GM23338 (cell line): Measurements from ENCODE around the gene RAP1A.

Experiments used
- EZH2 ChIP-seq: fragments of 200-600 bp; sonication (generic); IDR thresholded peaks from one replicate; pipeline ENCODE4 v1.8.0; 2017; ENCODE audit warnings: antibody characterized with exemption, mild to moderate bottlenecking, low read depth; ENCODE audit not compliant: unreplicated experiment
- REST ChIP-seq: IDR thresholded peaks from one replicate; pipeline ENCODE4 v1.6.1; 2018; ENCODE audit warnings: antibody characterized with exemption; ENCODE audit not compliant: unreplicated experiment
- ZNF462 ChIP-seq: fragments of 250-450 bp; sonication (Bioruptor Pico); IDR thresholded peaks from 2 replicates; pipeline ENCODE4 v1.5.0; 2020; ENCODE audit warnings: mild to moderate bottlenecking, moderate library complexity

GRCh38 chr1:111731956-111732355 lies 112.4 kb downstream of the RAP1A start:
- no peak for TF ChIP-seq REST
- TF ChIP-seq ZNF462 = no peak
- no peak for TF ChIP-seq EZH2
